HG02763 (cell line): ENCODE data around the gene NLRP9.

Experiments used
- ATAC-seq: cut with Tn5 transposase; IDR thresholded peaks from one replicate; pipeline ENCODE4 v1.9.1; 2021; ENCODE audit warnings: mild to moderate bottlenecking, moderate library complexity; ENCODE audit not compliant: unreplicated experiment

Gene NLRP9

DNA sequence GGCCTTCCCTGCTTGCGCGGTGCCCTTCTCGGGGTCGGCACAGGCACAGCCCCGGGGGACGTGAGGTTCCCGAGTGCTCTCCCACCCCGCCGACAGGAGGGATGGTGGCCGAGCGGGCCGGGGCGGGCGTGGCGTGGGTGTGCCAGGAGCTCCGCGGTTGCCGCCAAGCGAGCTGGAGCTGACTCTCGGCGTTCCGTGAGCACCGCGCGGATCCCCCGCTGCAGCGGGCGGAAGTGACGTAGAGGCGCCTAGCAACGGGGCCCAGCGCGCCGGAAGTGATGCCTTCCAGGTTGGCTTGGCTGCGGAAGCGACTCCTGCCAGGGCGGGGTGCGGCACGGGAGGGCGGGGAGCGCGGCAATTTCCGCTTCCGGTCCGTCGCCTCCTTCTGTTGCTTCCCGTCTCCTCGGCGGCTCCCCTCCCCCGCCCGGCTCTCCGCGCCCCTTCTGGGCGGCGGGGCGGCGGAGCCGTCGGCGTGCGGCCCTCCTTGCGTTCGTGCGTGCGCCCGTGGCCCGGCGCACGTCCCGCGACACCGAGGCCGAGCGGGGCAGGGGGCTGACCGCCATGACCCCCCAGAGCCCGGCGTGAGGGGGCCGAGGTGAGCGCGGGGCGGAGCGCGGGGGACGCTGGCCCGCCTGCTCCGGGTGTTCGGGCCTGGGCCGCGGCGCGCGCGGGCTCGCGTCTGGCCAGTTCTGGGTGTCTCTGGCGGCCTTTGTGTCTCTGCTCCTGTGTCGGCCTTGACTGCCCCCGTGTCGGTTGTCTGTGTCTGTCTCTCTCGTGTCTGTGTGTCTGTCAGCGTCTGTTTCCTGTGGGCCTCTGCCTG lies 63.2 kb downstream of the NLRP9 start, which contains the start of gene EPN1:
EPN1 (plus strand) TSS at position 386 of the 820 bp plus-strand sequence. CDS start 3,402 bp downstream, outside the sequence.
- ATAC-seq: peak; percentile 75

DNA sequence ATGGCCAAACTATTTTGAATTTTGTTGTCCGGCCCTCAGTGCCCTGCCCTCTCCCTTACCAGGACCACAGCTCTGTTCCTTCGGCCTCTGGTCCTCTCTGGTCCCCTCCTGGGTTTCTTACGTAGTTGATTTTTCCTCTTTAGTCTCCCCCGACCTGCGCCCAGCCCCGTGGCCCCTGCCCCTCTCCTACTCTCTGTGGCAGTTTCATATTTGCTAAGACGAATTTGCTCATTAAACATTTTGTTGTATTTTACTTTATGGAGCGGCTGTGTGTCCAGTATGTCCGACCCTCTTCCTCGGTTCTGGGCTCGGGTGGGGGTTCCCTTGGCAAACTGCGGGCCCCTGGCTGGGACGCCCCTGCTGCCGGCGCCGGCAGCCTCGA lies 63.8 kb downstream of the NLRP9 start:
- ATAC-seq: no peak

DNA sequence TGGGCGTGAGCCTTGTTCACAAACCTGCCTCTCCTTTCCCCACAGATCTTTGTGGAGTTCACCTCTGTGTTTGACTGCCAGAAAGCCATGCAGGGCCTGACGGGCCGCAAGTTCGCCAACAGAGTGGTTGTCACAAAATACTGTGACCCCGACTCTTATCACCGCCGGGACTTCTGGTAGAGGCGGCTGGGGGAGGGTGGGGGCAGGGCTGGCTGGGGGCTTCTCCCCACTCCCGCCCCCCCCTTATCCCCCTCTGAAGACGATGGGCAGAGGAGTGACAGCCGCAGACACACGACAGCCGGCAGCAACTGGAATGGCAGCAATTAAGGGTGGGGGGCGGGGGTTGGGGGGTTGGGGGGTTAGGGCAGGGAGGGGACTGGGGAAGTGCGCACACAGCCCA lies 64.3 kb downstream of the NLRP9 start:
- ATAC-seq: no peak

DNA sequence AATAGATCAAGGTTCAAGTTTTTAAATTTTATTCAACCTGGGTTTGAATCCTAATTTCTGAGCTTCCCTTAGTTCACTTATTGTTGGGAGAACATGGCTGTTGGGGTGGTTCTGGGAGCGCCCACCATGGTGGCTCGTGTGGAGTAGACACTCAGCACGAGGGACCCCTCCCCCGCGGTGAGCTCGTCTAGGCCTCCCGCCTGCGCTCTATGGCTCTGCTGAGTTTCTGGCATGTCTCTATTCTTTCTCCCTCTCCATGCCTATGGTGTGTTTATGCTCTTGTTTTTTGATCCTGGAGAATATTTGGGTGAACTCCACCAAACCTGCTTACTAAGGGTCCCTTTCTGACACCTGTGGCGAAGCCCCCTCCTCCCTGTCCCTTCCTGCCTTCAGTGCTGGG lies 64.7 kb downstream of the NLRP9 start:
- ATAC-seq: no peak

DNA sequence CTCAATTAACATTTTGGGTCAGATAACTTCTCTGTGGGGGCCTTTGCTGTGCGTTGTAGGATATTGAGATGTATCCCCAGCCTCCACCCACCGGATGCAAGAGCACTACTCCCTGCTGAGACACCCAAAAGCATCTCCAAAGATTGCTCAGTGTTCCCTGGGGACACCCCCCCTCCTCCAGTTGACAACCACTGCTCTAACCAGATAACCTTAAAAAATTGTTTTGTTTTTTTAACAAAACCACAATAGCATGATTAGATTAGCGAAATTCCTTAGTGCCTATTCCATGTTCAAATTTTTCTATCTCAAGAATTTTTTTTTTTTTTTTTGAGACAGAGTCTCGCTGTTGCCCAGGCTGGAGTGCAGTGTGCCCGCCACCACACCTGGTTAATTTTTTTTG lies 65.8 kb downstream of the NLRP9 start:
- no peak for ATAC-seq

DNA sequence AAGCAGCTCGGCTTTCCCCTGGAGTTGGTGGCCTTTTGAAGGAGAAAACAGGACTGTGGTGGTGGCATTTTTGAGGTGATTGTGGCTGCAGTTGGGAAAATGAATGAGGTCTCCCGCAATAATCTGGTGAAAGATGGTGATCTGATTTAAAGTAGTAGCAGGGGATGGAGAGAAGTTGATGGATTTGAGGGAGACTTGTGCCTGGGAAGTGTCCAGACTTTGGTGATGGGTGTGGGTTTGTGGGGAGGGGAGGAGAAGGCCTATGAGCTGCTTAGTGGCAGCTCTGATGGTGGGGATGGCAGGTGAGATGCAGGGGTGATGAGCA lies 67.2 kb downstream of the NLRP9 start:
- ATAC-seq: no peak

DNA sequence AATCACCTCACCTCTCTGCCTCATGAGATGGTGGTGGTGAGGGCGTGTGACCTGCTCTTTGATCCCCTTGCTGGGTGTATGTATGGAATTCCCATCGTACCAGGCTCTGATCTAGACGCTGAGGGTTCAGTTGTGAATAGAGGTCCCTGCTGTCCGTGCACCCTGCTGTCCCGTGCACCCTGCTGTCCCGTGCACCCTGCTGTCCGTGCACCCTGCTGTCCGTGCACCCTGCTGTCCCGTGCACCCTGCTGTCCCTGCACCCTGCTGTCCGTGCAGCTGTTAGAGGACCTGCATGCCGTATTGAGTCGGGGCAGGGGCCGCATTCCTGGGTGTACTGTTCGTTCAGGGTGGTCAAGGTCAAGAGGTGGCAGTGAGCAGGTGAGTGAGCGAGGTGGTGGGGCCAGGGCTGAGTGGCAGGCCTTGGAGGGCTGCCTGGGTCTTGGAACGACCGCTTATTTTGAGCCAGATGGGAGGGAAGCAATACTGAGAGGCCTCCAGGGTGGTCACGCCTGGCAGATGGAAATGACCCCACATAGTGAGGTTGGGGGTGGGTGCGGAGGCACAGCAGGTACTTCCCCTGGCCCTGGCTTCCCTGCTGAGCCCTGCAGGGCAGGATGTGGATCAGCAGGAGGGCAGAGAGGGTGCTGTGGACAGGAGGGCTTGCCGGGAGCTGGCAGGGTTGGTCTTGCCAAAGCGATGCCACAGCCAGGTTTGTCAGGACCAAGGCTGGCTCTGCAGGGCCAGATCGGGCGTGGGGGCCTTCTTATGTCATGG lies 67.7 kb downstream of the NLRP9 start:
- ATAC-seq: no peak

DNA sequence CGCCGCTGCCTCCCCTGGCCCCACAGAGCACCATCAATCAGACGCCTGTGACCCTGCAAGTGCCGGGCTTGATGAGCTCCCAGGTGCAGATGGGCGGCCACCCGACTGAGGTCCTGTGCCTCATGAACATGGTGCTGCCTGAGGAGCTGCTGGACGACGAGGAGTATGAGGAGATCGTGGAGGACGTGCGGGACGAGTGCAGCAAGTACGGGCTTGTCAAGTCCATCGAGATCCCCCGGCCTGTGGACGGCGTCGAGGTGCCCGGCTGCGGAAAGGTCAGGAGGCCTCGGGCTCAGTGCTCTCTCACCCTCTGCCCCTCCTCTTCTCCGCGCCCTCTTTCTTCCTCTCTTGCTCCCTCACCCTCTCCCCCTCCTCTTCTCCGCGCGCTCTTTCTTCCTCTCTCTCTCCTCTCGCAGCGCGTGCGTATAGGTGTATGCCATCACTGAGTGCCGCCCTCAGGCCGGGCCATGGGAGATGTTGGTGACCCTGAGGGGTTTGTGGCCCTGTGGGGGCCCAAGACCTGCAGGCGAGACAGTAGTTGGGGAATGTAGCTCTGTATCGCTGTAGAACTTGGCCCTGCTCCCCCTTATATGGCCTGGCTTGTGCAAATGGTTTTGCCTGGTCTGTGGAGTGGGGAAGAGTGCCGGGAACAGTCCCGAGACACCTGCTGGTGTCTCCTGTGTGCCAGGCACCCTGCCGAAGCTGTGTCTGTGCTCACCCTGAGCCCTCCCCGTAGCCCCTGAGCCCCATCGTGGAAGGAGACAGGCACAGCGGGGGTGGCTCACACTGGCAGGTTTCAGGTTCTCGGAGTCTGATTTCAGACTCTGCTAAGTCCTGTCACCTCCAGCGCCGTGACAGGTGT lies 68.6 kb downstream of the NLRP9 start:
- no peak for ATAC-seq

DNA sequence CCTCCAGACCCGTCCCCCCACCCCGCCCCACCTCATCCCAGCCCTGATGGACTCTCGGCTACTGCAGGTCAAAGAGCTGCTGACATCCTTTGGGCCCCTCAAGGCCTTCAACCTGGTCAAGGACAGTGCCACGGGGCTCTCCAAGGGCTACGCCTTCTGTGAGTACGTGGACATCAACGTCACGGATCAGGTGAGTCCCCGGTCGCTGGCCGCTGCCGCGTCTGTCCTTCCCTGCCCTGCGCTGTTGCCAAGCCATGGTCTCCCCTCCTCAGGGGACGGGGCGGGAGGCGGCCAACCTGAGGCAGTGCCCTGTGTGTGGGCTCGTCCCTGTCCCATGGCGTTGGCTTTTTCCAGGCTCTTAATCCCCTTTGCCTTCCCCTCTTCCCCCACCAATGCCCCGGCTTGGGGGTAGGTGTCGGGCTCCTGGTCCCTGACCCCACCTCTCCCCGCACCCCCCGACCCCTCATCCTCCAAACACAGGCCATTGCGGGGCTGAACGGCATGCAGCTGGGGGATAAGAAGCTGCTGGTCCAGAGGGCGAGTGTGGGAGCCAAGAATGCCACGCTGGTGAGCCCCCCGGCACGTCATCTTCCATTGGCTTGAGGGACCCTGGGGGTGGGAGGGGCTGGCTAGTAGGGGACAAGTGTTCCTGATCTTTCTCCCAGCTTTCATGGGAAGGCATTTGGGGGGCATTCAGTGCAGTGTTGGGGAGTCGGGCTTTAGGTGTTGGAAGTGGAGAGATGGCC lies 69.4 kb downstream of the NLRP9 start:
- no peak for ATAC-seq

DNA sequence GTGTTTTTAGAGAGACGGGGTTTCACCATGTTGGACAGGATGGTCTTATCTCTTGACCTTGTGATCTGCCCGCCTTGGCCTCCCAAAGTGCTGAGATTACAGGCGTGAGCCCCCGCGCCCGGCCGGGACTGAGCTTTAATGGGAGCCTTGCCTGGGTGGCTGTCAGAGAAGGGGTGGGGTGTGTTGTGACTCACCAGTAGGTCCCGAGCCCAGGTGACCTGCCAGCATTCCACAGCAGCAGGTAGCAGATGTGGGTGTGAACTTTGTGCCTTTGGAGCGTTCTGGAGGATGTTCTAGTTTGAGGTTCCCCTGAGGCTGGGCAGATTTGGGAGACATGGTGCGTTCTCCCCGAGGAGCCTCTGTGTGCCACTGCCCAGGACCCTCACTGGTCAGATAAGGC lies 70.2 kb downstream of the NLRP9 start:
- no peak for ATAC-seq

DNA sequence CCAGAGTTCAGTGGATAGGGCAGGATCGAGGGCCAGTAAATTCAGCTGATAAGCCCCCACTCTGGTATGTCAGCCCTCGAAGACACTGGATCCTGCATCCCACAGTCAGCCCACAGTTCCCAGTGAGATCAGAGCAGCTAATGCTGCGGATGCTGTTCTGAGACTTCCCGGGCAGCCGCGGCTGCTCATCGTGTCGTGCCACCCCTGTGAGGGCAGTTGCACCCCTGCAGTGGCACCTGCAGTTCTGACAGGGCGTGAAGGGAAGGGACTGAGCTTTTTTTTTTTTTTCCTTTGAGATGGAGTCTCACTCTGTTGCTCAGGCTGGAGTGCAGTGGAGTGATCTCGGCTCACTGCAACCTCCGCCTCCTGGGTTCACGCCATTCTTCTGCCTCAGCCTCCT lies 70.7 kb downstream of the NLRP9 start:
- ATAC-seq: no peak

DNA sequence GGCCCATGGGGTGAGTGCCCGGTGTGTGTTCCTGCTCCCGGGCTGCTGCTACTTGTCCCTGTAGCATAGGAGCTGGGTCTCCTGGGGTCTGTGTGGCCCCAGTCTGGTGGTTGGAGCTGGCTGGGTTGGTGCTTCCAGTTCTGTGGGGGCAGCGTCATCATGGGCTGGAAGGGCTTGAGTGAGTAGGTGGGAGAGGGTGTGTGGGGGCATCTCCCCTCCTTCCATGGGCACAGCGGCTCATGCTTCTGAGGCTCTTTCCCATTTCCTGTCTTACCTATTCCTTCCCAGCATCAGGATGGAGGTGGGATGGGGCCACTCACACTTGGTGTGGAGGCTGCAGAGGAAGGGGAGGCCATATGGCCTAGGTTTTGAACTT lies 71.2 kb downstream of the NLRP9 start:
- ATAC-seq: no peak

DNA sequence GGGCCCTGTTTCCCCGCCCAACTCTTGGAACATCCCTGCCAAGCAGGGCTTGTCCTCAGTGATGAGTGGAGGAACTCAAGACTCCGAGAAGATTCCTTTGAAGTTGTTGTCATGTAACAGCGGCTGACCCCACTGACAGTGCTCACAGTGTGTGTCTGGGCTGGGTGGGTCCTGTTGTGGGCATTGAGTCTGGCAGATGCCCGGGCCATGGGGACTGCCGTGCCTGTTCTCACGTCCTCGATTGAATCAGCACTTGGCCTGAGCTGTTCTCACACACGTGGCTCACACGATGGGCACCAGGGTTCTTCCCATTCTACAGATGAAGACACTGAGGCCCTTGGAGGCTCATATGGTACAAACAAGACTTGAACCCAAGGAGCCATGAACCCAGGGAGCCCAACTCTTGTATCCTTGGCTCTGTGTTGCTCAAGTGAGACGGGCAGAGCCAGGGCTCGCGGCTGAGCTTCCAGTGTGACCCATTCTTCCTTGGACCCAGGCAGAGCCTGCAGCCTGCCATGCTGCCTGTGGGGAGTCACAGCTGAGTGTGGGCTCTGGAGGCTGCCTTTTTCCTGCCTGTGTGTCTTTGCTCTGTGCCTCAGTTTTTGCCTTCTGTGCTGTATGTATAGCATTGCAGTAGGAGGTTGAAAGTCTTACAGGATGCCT lies 71.7 kb downstream of the NLRP9 start:
- ATAC-seq: no peak

DNA sequence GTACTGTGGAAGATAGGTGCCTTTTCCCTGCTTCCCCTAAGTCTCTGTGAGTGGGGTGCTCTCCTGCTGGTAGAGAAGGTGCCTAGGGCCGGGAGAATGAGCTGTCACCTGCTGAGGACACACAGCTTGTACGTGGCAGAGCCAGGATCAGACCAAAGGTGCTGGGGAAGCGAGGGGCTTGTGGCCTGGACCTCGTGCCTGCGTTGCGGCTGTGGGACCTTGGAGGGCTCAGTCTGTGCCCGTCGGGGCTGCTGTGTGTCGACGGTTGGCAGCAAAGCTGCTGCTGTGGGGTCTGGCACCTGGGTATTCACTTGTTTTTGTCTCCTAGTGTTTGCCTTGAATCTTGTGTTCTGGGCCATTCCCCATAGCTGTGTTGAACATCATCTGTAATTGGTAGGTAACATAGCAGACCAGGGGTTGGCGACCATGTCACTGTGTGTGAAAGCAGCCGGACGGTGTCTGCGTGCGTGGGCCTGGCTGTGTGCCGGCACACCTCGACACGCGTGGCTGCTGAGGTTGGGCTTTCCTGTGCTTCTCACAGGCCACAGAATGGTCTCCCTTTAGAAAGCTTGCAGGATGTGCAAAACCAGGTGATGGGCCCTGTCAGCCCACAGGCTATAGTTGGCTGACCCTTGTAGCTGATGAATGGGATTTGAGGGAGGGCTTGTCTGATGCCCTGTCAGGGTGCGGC lies 74.2 kb downstream of the NLRP9 start:
- ATAC-seq: no peak

DNA sequence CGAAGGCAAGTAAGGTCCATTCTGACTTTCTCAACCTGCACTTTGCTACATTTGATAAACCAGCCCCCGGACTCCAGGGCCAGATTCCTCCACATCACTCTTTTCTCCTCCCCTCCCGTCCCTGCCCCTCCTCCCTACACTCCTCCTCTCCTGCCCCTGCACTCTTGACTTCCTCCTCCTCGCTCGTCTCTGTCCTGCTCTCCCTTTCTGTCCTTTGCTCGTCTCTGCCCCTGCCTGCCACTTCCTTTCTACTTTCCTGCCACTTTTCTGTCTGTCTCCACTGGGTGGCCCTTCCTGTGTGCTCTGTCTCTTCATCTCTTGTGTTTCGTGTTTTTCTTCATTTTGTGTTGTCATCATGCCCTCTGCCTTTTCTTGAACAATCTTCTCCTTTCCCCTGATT lies 76.4 kb downstream of the NLRP9 start:
- ATAC-seq: no peak

DNA sequence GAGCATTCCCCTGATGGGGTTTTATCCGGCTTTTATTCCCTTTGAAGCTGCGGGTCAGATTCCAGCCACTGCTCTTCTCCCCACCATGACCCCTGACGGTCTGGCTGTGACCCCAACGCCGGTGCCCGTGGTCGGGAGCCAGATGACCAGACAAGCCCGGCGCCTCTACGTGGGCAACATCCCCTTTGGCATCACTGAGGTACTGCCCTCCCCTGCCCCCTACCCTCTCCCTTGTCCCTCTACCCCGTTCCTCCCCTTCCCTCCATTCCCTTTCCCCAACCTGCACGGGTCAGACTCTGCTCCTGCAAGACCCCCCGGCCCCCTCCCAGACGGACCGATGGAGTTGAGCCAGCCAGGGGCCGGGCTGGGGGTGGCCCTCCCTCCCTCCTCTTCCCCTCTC lies 77.2 kb downstream of the NLRP9 start:
- ATAC-seq: no peak

DNA sequence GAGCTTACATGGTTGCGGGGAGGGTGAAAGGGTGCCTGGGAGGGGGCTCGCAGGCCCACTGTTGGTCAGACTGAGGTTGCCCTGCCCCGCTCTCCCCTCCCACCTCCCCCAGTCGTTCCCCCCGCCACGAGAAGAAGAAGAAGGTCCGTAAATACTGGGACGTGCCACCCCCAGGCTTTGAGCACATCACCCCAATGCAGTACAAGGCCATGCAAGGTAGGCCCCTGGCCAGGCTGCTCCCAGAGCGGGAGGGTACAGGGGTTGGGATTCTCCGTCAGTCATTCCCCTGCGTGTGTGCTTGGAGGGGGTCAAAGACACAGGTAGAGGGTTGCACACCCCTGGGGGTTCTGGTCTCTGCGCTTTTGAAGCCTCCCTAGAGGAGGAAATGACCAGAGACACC lies 77.8 kb downstream of the NLRP9 start:
- no peak for ATAC-seq

DNA sequence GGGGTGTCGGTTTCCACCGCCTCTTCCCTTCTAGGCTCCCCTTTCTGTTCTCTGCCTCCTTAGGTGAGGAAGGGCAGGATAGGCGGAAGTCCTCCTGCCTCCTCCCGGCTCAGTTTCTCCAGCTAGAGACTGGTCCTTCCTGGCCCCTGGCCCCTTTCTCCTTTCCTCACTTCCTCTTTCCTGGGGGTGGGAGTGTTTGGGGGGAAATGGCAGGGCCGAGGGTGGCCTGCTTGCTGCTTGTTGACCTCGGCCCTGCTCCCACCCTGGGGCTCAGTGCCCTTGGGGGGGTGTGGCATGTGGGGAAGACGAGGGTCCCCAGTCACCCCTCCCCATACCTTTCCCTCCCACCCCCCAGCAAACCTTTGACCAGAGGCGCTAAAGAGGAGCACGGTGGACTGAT lies 78.4 kb downstream of the NLRP9 start:
- no peak for ATAC-seq

DNA sequence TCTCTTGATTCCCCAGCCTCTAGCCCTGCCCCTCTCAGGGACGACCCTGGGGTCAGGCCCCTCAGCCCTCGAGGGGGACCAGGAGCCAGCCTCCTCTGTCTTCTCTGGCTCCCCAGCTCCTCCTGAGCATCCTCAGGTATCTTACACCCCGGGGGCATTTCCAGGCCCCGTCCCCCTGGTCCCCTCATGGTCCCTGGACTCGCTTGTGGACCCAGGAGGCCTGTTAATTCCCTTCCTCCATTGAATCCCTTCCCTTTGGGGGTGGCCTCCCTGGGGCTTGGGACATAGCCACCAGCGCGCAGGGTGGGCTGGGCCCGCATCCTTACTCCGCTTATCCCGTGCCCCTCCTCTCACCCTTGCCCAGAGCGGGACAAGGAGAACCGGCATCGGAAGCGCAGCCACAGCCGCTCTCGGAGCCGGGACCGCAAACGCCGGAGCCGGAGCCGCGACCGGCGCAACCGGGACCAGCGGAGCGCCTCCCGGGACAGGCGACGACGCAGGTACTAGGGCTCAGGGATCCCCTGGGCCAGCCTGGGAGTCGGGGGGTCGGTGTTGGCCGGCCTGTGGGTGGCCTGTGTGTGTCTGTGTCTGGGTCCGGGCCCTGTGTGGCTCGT lies 79.2 kb downstream of the NLRP9 start:
- no peak for ATAC-seq
